K562 (cell line): ENCODE results near the gene GNG14. TPM values are rescaled to one million over a fixed set of nuclear protein-coding genes. Genes with fewer than 3 reads are reported as not detected.

Experiments used
- ATAC-seq: fragments of 200-7000 bp; cut with Tn5 transposase; 3 replicates; pipeline ENCODE4 v1.9.1; 2020; ENCODE audit warnings: moderate library complexity
- BruUV-seq: library from RNA; stranded (reverse); fragments of 400-500 nt; replicated peaks from 2 replicates; lab custom pipeline; 2021; lab: Mats Ljungman, UMichigan
- CTCF ChIA-PET: fragments of 300-600 bp; formaldehyde crosslinking; extraction: SDS; loops from one replicate; lab custom pipeline; 2021; ENCODE audit warnings: low intra/inter-chr PET ratio; lab: Yijun Ruan, JAX
- POLR2A ChIA-PET: fragments of 300-600, 350-650 bp; sonication (Branson Sonifier 250); formaldehyde crosslinking; extraction: SDS; loops from one replicate; lab custom pipeline; 2021; ENCODE audit warnings: antibody characterized with exemption, inconsistent platforms; lab: Yijun Ruan, JAX
- DNase-seq, 4 experiments: peaks; one replicate each; pipeline versions ENCODE4 v3.0.0 to v3.0.0-alpha.2; 2011 to 2018; ENCODE audit warnings: low spot score in 3 of 4, mixed read lengths in 3 of 4; ENCODE audit errors: extremely low read depth in 1 of 4
- FAIRE-seq: peaks from 2 replicates; lab custom pipeline; 2011; peaks lifted over from hg19 to GRCh38; lab: Jason Lieb, UNC
- H2AFZ ChIP-seq: 2 replicates; pipeline ENCODE4 v1.6.0; 2011; ENCODE audit warnings: low read depth, low read length, control low read depth, inconsistent platforms
- H3K27ac ChIP-seq: fragments of 200-600 bp; 3 replicates; pipeline ENCODE4 v1.8.0; 2011; ENCODE audit warnings: low read depth, mild to moderate bottlenecking, control low read depth, inconsistent platforms, low read length, moderate library complexity, mixed read lengths; ENCODE audit errors: extremely low read depth
- H3K27me3 ChIP-seq, 2 experiments: fragments of 300-600 bp in 1 of 2; 2 replicates in 1 of 2; 3 replicates in 1 of 2; pipeline versions ENCODE4 v1.6.0 to v1.8.0; 2011; ENCODE audit warnings: inconsistent platforms in 2 of 2, low read length in 2 of 2, mild to moderate bottlenecking in 1 of 2, mixed read lengths in 1 of 2, moderate library complexity in 1 of 2; ENCODE audit not compliant: control insufficient read depth in 2 of 2, insufficient read depth in 2 of 2
- H3K36me3 ChIP-seq: fragments of 300-600 bp; 3 replicates; pipeline ENCODE4 v1.8.0; 2011; ENCODE audit warnings: mild to moderate bottlenecking, low read length, inconsistent platforms; ENCODE audit not compliant: control insufficient read depth, insufficient read depth
- H3K4me1 ChIP-seq, 2 experiments: fragments of 200-600 bp in 1 of 2; replicated peaks in 1 of 2; 2 replicates in 1 of 2; 3 replicates in 1 of 2; pipeline versions ENCODE4 v1.5.1 to v1.8.0; 2011; ENCODE audit warnings: inconsistent platforms in 2 of 2, low read length in 2 of 2, mild to moderate bottlenecking in 1 of 2, mixed read lengths in 1 of 2, moderate library complexity in 1 of 2; ENCODE audit not compliant: control insufficient read depth in 2 of 2, insufficient read depth in 2 of 2
- H3K4me2 ChIP-seq: 2 replicates; pipeline ENCODE4 v1.6.1; 2011; ENCODE audit warnings: low read length, control low read depth, inconsistent platforms, mixed read lengths; ENCODE audit not compliant: insufficient read depth
- H3K4me3 ChIP-seq: fragments of 200-600 bp; sonication (generic), shearing (Covaris generic); 2 replicates; pipeline ENCODE4 v1.5.1; 2016; ENCODE audit warnings: control low read depth, inconsistent platforms
- H3K79me2 ChIP-seq: fragments of 200-600 bp; 3 replicates; pipeline ENCODE4 v1.8.0; 2011; ENCODE audit warnings: low read length, inconsistent platforms; ENCODE audit not compliant: control insufficient read depth, insufficient read depth
- H3K9ac ChIP-seq, 2 experiments: 2 replicates each; pipeline versions ENCODE4 v1.6.0 to v1.6.1; 2011; ENCODE audit warnings: low read depth in 2 of 2, low read length in 2 of 2, control low read depth in 1 of 2, inconsistent platforms in 1 of 2, mild to moderate bottlenecking in 1 of 2, mixed read lengths in 1 of 2; ENCODE audit not compliant: insufficient read depth in 1 of 2
- H3K9me1 ChIP-seq: one replicate; pipeline ENCODE4 v1.6.0; 2011; ENCODE audit warnings: inconsistent platforms, mild to moderate bottlenecking, low read length, moderate library complexity; ENCODE audit not compliant: control insufficient read depth, insufficient read depth
- H3K9me3 ChIP-seq: replicated peaks from 2 replicates; pipeline ENCODE4 v1.5.1; 2011; ENCODE audit warnings: low read depth, low read length, inconsistent platforms; ENCODE audit not compliant: control insufficient read depth, insufficient read depth
- H4K20me1 ChIP-seq: replicated peaks from 2 replicates; pipeline ENCODE4 v1.6.1; 2011; ENCODE audit warnings: low read length, inconsistent platforms, mixed read lengths; ENCODE audit not compliant: control insufficient read depth, insufficient read depth
- RBFOX2 ChIP-seq: fragments of 200-400 bp; formaldehyde crosslinking; IDR thresholded peaks from 2 replicates; pipeline ENCODE4 v1.6.1; 2017; ENCODE audit warnings: low read depth, mild to moderate bottlenecking, low read length, moderate library complexity
- WGBS: fragments of 100-300 bp; shearing (Covaris generic); methylation state at CpG from one replicate; pipeline ENCODE4 v1.1.6; 2016; ENCODE audit warnings: low coverage, mixed read lengths; ENCODE audit not compliant: insufficient coverage; ENCODE audit errors: missing lambda C conversion rate; 5-methylcytosine and 5-hydroxymethylcytosine counted together
- in situ Hi-C: fragments of 300-500 bp; cut with MboI; formaldehyde crosslinking; loops from 4 replicates; pipeline ENCODE4 v1.15.0; 2018; ENCODE audit warnings: inconsistent platforms, mixed read lengths
- intact Hi-C: fragments of 100-400 bp; cut with micrococcal nuclease; formaldehyde crosslinking; loops from 2 replicates; pipeline ENCODE4 v1.14.2; 2022
- polyA plus RNA-seq, 8 experiments: library from polyadenylated mRNA; depleted of rRNA in 4 of 8; stranded (reverse) in 5 of 8; unstranded in 3 of 8; fragments of >200 nt; fragmentation: Nextera tagmentation in 2 of 8; fragmentation: Illumina TruSeq in 1 of 8; extraction: Ambion mirVana in 2 of 8; extraction: Trizol in 1 of 8; gene quantifications; 2 replicates each; pipeline versions ENCODE4 v1.2.1 to v1.2.3, GENCODE V29; 2011 to 2014; ENCODE audit warnings: inconsistent platforms in 1 of 8, missing spikeins in 1 of 8
- total RNA-seq, 7 experiments: library from RNA; depleted of rRNA in 6 of 7; stranded (reverse); fragments of >200 nt in 6 of 7; fragmentation: Illumina TruSeq in 2 of 7; extraction: Trizol in 2 of 7; gene quantifications; 2 replicates each; pipeline versions ENCODE4 v1.2.1 to v1.2.3, GENCODE V29; 2011 to 2021; ENCODE audit warnings: low replicate concordance in 1 of 7
- TF ChIP-seq, protein P1 (sequence below): fragments of 450-650 bp; formaldehyde crosslinking; IDR thresholded peaks from 2 replicates; pipeline ENCODE4 v1.4.0; 2020; ENCODE audit warnings: mild to moderate bottlenecking, moderate library complexity

GNG14 gene
- total and polyA plus RNA-seq, 9 of the 15 experiments (the other 6 are each of a cell fraction or from before 2014, with no cell fraction given), result not detected

DNA sequence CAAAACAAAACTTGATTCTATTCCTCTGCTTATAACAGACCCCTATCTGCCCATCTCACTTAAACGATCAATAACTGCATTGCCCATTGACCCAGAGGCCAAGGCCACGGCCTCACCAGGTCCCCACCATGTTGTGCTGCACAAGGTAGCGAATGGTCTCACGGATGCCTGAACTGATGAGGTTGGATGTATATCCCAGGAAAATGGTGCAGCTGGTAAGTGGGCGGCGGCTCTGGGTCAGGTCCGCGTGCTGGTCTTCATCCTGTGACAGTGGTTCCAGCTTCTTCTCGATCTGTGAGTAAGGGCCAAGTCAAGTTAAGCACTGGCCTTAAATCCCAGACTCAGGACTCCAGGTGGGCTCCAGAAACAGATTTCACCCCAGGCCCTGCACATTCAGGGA is 7.8 kb upstream of the GNG14 start:
- no peak for FAIRE-seq
- BruUV-seq, result no TSS peak

More for the DNA sequence above, 7.8 kb upstream of the GNG14 start:
- no peak overlapping the region for H3K4me2 ChIP-seq
- no peaks in the 10 kb centered on the region for H3K27me3 ChIP-seq
- peaks cover 51% of the 10 kb centered on the region for H3K36me3 ChIP-seq
- no peaks in the 10 kb centered on the region for H3K9me3 ChIP-seq
- intact Hi-C loops, result no loop called here
- ChIA-PET CTCF (no interaction called here), POLR2A (interaction anchor here (1.0 to 4.7 kb wide), 3 partner anchors 10 to 112 kb away, joined by 4 to 39 read pairs (median 15); partner anchors contain the start of genes JUNB, ZNF490 and ZNF791)
- 95% methylated on average over 8 of the region's 9 CpGs for WGBS
- no peak overlapping the region for H3K27ac ChIP-seq
- no peak overlapping the region for H3K4me3 ChIP-seq
- DNase-seq, result no peak
- TF ChIP-seq, protein P1, sequence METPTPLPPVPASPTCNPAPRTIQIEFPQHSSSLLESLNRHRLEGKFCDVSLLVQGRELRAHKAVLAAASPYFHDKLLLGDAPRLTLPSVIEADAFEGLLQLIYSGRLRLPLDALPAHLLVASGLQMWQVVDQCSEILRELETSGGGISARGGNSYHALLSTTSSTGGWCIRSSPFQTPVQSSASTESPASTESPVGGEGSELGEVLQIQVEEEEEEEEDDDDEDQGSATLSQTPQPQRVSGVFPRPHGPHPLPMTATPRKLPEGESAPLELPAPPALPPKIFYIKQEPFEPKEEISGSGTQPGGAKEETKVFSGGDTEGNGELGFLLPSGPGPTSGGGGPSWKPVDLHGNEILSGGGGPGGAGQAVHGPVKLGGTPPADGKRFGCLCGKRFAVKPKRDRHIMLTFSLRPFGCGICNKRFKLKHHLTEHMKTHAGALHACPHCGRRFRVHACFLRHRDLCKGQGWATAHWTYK (CRISPR knock-in tag), result no peak
- TF ChIP-seq RBFOX2, result 0 out of 2 replicates have a peak, but pooled peaks have one; percentile 19
- H3K79me2 ChIP-seq, result peaks cover 13% of the 10 kb centered on the region
- no peaks in the 10 kb centered on the region; the same call in 1 of the 2 replicates for H4K20me1 ChIP-seq
- H3K9ac ChIP-seq, result no peak overlapping the region
- H3K4me1 ChIP-seq, result peaks cover 0 to 30% of the 10 kb centered on the region in 2 experiments; a peak in 3 of 5 replicates
- no peak overlapping the region for H2AFZ ChIP-seq
- in situ Hi-C loops, result no loop called here
- H3K9me1 ChIP-seq, result no peaks in the 10 kb centered on the region
- ATAC-seq, result no peak
